HG03103 (cell line): Measurements from ENCODE around the gene INTS15.
"Not testable (repeated sequence)": the region's sequence is repeated elsewhere in the genome, so short reads cannot be mapped to it uniquely, and the experiment has no call there.

Source experiments
- ATAC-seq: cut with Tn5 transposase; IDR thresholded peaks from one replicate; pipeline ENCODE4 v1.9.1; 2021; ENCODE audit warnings: low read depth; ENCODE audit not compliant: unreplicated experiment

INTS15 gene

DNA sequence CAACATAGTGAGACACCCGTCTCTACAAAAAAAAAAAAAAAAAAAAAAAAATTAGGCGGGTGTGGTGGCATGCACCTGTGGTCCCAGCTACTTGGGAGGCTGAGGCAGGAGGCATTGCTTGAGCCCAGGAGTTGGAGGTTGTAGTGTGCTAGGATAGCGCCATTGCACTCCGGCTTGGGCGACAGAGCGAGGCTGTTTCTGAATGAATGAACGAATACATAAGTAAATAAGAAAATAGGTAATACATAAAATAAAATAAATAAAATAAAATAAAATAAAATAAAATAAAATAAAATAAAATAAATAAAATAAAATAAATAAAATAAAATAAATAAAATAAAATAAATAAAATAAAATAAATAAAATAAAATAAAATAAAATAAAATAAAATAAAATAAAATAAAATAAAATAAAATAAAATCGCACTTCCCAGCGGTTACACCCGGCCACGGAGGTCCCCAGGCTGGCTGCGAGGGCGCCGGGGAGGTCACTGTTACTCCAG is 12.9 kb upstream of the INTS15 start:
- ATAC-seq, result not testable (repeated sequence)

DNA sequence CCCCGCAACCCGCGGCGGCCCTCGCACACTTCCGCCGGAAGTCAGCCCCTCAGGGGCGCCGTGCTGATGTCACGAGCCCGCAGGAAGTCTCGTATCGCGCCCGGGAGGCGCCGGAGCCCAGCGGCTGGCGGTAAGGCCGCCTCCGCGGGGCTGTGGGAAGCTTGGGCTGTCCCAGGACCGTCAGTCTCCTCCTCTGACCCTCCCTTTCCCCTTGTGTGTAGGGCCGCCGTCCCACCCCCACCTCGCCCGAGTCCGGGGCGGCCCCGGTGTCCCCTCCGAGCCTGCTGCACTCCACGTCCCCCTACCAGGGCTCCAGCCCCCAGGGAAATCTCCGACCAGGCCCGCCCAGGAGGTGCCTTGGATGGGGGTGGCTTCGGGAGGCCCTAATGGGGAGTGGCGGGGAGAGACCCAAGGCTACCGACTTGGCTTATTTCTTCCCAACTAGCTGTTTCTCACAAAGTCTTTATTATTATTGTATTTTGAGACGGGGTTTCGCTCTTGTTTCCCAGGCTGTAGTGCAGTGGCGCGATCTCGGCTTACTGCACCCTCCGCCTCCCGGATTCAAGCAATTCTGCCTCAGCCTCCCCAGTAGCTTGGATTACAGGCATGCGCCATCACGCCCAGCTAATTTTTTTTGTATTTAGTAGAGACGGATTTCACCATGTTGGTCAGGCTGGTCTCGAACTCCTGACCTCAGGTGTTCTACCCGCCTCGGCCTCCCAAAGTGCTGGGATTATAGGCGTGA is 12.3 kb upstream of the INTS15 start, which contains the start of gene ZDHHC4:
Gene ZDHHC4 (plus strand): TSS at position 86 of the 745 bp plus-strand sequence. CDS start 3,108 bp downstream, outside the sequence.
- ATAC-seq, result peak; percentile 95

DNA sequence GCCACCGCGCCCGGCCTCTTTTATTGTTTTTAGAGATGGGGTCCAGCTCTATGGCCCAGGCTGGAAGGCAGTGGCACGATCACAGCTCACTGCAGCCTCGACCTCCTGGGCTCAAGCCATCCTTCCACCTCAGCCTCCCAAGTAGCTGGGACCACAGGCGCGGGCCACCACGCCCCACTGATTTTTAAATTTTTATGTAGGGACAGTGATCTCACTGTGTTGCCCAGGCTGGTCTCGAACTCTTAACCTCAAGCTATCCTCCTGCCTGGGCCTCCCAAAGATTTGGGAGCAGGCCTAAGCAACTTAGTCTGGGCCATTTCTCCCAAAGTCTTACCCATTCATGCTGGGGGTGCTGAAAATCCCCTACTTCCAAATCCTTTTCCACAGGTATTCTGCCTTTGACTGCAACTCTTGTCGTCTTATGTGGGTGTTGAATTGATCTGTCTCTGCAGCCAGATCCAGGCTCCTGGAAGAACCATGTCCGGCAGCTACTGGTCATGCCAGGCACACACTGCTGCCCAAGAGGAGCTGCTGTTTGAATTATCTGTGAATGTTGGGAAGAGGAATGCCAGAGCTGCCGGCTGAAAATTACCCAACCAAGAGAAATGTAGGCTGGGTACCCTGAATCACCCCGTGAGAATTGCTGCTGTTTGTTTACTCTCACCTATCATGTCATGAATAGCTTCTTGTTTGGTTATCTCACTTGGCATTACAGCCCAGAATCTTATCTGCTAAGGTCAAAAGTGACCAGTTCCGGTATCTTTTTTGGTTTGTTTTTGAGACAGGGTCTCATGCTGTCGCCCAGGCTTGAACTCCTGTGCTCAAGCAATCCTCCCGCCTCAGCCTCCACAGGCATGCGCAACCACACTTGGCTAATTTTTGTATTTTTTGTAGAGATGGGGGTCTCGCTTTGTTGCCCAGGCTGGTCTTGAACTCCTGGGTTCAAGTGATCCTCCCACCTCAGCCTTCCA is 11.4 kb upstream of the INTS15 start:
- ATAC-seq, result no peak

DNA sequence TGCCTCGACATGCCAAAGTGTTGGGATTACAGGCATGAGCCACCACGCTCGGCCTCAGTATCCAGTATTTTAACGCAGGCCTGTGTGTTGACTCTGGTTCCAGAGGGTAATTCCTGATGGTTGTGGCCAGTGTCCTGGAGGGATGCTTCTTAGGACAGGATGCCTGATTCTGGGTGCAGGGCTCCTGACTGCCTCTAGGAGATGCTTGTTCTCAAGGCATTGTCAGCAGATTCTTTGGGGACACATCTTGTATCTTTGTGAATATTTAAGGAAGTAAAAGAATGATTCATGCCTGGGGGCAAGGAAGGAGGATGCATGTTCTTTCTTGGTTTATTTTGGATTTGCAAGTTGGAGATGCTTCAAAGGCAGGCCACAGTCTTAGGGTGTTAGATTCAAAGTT is 10.4 kb upstream of the INTS15 start:
- ATAC-seq, result no peak

DNA sequence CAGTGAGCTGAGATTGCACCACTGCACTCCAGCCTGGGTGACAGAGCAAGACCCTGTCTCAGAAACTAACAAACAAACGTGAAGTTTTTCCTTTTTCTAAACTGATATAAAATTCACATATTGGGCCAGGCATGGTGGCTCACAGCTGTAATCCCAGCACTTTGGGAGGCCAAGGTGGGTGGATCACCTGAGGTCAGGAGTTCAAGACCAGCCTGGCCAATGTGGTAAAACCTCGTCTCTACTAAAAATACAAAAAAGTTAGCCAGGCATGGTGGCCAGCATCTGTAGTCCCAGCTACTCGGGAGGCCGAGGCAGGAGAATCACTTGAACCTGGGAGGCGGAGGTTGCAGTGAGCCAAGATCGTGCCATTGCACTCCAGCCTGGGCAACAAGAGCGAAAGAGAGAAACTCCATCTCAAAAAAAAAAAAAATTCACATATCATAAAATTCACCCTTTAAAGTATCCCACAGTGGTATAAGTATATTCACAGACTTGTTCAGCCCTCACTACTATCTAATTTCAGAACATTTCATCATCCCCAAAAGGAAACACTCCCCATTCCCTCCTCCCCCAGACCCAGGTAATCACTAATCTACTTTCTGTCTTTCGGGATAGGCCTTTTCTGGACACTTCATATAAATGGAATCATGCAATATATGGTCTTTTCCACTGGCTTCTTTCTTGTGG is 3.9 kb upstream of the INTS15 start:
- ATAC-seq, result not testable (repeated sequence)

DNA sequence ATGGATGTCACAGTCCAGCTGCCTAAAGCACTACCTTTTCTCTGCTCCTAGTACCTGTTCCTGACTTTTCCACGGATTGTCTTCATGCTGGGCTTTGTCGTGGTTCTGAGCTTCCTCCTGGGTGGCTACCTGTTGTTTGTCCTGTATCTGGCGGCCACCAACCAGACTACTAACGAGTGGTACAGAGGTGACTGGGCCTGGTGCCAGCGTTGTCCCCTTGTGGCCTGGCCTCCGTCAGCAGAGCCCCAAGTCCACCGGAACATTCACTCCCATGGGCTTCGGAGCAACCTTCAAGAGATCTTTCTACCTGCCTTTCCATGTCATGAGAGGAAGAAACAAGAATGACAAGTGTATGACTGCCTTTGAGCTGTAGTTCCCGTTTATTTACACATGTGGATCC is 1.3 kb upstream of the INTS15 start:
- no peak for ATAC-seq

DNA sequence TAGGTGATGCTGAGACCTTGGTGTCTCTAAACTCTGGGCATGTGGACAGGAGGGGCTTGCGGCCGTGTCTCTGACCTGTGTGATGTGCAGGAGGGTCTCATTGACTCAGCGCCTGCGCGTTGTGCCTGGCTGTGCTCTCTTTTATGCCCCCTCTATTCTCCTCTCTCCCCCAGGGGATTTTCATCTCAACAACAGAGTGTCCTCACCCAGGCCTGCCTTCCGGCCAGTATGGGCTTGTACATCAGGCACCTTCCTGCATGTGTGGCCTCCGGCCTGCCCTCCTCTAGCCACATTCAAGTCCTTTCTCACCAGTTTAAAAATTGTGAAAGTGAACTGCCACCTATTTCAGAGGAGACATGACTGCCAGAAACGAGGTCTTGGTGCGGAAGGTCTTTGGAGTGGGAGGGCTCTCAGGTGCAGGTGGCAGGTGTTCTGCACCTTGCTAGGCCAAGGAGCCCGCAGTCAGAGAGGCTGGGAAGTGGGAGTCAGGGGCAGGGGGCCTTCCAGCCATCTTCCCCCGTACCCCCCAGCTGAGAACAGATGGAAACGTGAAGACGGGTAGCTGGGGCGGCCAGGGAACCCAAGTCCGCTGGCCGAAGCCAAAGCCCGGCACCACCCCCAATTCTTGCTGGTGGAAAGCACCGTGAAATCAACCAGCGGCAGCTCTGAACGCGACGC is 531 bp upstream of the INTS15 start:
- ATAC-seq, result no peak

DNA sequence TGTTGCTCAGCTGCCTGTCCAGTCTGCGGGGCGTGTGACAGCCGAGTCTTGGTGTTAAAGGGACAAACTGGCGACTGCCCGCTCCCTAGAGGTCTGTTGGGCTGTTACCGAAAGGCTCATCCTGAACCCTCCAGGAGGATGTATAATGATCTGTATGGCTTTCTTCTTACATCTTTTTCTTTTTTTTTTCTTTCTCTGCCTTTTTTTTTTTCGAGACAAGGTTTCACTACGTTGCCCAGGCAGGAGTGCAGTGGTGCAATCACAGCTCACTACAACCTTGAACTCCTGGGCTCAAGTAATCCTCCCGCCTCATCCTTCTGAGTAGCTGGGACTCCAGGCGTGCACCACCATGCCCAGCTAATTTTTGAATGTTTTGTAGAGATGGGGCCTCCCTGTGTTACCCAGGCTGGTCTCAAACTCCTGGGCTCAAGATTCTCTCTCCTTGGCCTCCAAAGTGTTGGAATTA is 857 bp downstream of the INTS15 start:
- no peak for ATAC-seq

DNA sequence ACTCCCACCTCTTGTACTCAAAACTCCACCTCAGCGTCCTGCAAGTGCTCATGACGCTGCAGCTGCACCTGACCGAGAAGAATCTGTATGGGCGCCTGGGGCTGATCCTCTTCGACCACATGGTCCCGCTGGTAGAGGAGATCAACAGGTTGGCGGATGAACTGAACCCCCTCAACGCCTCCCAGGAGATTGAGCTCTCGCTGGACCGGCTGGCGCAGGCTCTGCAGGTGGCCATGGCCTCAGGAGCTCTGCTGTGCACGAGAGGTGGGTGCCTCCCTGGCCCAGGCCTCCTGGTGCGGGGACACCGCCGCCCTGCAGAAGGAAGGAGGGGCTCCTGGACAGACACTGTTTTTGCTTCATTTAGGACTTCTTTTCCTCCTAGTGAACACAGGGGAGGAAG is 10.3 kb downstream of the INTS15 start:
- ATAC-seq, result no peak

DNA sequence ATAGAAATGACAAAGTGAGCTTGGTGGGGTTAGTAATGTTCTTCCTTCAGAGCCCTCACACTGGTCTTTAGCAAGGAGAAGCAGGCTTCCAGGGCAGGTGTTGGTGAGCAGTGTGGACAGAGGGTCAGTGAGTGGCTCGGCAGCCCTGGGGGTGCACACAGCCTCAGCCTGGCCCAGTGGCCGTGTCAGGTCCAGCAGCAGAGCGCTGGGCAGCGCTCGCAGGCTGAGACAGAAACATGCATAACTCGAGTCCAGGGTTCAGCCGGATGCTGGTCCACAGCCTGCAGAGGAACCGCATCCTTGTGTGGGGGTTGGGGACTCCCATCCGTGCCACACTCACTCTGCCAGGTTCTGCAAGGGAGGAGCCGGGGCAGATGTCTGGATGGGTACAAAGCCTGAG is 14.6 kb downstream of the INTS15 start:
- no peak for ATAC-seq

DNA sequence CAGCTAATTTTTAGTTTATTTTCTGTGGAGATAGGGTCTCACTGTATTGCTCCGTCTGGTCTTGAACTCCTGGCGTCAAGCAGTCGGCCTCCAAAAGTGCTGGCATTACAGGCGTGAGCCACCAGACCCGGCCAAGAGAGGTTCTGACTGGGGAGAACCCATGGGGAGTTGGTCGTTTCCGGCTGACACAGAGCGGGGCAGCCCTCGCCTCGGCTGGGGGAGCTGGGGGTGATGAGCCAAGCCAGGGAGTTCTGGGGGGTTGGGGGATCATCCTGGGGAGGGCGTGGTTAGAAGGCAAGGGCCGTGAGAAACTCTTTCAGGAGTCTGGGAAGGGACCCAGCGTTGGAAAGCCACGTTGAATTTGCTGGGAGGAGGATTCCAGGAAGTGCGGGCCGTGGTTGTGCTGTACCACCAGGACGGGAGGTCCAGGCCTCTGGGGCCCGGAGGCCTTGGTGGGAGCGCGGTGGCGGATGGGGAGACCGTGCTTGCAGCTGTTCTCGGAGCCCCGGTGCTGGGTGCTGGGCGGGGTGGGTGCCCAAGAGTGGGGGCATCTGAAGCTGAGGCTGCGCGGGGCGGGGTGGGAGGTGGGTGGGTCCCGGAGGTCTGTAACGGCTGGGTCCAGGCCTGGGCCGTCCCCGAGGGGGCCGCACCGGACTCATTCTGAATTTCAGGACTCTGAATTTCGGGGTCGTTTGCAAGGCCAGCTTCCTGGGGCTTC is 17.2 kb downstream of the INTS15 start:
- no peak for ATAC-seq

DNA sequence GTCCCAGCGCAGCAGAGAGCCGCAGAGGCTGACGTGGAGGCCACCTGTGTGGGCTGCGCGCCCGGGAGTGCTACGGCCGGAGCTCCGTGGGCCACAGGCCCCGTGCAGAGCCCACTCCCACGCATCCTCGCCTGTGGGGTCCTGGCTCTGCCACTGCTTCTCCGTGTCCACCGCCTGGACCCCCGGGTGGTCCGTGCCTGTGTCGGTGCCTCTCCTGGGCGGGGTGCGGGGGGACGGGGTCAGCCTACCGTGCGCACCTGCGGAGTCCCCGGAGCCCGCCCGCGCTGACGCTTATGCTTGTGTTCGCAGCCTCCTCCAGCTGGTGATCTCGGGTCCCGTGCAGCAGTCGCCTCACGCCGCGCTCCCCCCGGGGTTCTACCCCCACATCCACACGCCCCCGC is 17.8 kb downstream of the INTS15 start:
- no peak for ATAC-seq

DNA sequence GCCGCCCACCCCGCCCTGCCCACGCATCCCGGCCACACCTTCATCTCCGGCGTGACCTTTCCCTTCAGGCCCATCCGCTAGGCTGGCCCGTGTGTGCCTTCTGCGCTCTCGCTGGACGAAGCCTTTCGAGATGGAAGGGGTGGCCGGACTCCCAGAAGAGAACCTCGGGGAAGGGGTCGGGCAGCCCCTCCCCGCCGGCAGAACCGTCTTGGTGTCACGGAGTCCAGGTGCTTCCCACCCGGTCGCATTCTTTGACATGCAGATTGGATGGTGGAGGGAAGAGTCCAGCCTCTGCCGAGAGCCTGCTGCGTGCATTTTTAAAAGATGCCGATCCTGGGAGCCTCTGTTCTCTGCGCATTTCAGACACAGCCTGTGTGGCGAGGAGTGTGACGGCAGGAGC is 18.3 kb downstream of the INTS15 start:
- ATAC-seq, result no peak

DNA sequence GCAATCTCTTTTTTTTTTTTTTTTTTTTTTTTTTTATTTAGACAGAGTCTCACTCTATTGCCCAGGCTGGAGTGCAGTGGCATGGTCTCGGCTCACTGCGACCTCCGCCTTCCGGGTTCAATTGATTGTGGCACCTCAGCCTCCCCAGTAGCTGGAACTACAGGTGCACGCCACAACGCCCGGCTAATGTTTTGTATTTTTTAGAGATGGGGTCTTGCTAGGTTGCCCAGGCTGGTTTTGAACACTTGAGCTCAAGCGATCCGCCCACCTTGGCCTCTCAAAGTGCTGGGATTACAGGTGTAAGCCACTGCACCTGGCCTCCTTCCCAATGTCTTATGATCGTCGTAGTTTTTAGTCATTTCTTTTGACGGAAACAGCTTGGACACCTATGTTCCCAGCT is 19.0 kb downstream of the INTS15 start:
- ATAC-seq, result no peak

DNA sequence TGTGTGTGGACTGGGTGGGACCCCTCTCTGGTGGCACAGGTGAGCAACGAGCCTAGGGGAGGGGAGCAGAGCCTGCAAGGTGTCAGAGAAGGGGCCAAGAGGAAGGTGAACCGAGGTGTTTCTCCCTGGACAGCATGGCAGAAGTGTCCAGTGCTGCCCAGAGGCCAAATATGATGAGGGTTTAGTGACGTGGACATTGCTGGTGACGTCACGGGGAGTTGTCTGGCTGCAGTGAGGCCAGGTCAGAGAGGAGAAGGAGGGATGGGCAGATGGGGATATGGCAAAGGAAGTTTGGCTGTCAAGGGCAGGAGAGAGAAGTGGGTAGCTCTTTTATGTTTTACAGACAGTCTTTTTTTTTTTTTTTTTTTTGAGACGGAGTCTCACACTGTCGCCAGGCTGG is 23.0 kb downstream of the INTS15 start:
- no peak for ATAC-seq

DNA sequence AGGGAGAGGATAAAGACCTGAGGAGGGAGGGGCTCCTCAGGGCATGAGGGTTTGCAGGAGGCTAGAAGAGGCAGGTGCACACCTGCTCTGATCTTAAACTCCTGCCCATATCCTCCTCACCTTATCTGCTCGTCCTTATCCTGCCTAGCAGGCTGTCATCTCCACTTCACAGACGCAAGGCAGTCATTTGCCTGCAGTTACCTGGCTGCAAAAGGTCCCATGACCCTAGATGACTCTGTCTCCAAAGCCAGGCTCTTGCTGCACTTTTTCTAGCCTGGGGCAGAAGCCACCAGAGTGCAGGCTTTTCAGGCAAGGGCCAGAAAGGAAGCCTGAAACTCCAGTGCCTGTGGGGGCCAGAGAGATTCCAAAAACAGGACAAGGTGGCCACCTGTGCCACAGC is 23.9 kb downstream of the INTS15 start:
- no peak for ATAC-seq

DNA sequence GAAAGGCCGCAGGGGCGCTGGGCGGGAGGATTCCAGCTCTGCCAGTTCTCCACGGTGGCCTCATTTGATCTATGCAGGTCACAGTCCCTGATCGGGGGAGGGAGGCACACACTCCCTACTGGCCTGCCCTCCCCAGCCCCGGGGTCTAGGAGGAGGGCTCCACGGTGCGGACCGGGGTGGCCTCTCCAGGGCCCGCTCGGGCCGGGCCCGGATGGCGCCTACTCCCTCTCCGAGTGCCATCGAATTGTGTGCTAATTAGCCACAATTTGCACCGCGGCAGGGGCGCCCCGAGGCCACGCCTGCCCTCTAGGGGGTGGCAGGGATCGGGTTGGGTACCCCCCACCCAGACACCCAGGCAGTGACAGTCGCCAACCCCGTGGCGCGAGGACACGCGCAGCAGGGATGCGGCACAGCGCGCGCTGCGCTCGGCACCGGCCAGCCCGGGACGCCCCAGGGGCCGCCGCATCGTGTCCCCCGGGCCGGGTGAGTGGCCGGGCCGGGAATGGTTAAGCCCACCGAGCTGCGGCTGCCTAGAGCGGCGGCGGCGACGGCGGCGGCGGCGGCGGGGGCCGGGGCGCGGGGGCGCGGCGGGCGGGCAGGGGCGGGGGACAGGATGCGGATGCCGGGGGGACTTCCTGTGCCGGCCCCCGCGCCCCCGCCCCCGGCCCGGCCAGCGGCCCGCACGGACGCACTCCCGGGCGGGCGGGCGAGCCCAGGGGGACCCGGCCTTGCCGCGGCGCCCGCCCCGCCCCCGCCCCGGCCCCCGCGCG is 25.3 kb downstream of the INTS15 start, which contains the start of gene ZNF853:
Gene ZNF853 (plus strand): TSS at position 658 of the 770 bp plus-strand sequence. CDS start 565 bp downstream, outside the sequence.
- no peak for ATAC-seq

DNA sequence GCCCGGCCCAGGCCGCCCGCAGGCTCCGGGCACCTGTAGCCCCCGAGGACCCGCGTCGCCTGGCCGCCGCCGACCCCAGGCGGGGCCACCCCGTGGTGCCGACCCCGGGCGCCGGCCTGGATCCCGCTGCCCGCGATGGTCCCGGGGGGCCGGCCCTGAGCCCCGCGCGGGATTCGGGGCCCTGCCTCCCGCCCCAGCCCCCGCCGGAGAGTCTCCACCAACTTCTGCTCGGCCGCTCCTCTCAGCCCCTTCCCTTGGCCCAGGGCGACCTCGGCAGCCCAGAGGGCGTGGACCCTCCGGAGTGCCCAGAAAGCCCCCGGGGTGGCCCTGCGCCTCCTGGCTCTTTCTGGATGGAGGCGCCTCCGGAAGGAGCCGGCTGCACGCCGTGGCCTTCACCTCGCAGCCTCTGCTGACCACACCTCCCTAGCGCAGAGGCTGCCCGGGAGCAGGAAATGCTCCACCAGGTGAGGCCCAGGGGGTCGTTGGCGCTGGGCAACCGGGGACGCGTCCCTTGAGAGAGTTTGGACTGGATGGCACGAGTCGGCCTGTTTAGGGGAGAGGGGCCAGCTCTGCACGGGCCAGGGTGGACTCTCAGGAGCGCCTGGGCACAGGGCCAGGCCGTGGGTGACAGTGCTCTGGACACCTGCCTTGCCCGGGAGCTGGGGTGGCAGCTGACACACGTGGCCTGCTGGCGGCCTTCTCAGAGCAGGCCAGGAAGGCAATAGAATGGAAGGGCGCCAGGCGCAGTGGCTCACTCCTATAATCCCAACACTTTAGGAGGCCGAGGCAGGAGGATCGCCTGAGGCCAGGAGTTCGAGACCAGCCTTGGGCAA is 26.1 kb downstream of the INTS15 start:
- ATAC-seq, result no peak
